Suprapubic skin (tissue), 3 donors: ENCODE results near the gene ATXN7L3.

Source experiments
- CTCF ChIP-seq, 2 donors: fragments of 200-600 bp in 1 of 2; fragments of 450-650 bp in 1 of 2; sonication (generic) in 1 of 2; IDR thresholded peaks; one replicate each; pipeline ENCODE4 v1.5.1; 2016 to 2019; ENCODE audit warnings: antibody characterized with exemption in 2 of 2, mild to moderate bottlenecking in 1 of 2, moderate library complexity in 1 of 2
- POLR2AphosphoS5 ChIP-seq, 3 donors: sonication (generic); formaldehyde crosslinking; IDR thresholded peaks; one replicate each; pipeline ENCODE4 v1.6.1; 2017; ENCODE audit warnings: antibody characterized with exemption in 3 of 3

GRCh38 chr17:44232061-44232460 lies 32.4 kb upstream of the ATXN7L3 start:
- no peak for TF ChIP-seq CTCF (IDR thresholded peaks at IDR 0.05)
- TF ChIP-seq POLR2AphosphoS5 (IDR thresholded peaks at IDR 0.05) = no peak
